Measurements from ENCODE around the gene SLC31A1. TPM values are rescaled to one million over a fixed set of nuclear protein-coding genes. Genes with fewer than 3 reads are reported as not detected.

Gene SLC31A1
- total RNA-seq, 1 donor from 2014 or later, result 26.0 TPM

GRCh38 chr9:113254991-113255390 lies 33.6 kb downstream of the SLC31A1 start:
- Histone ChIP-seq H3F3A (ENCODE audit: low read depth) (no peaks in the 10 kb centered on the region), H3K9ac (no peak overlapping the region), H3K4me2 (no peak overlapping the region), H3K36me3 (peaks cover 3% of the 10 kb centered on the region), H3K27ac (no peak overlapping the region), H3K4me3 (no peak overlapping the region), H3K9me3 (ENCODE audit: low read depth) (no peaks in the 10 kb centered on the region), H4K20me1 (ENCODE audit: low read depth) (no peaks in the 10 kb centered on the region), H3K4me1 (no peaks in the 10 kb centered on the region), H3K27me3 (no peaks in the 10 kb centered on the region), H2AFZ (replicated peaks) (no peak overlapping the region), H3K79me2 (ENCODE audit: low read depth) (no peaks in the 10 kb centered on the region)
- no peak for DNase-seq (ENCODE audit: low spot score)
- peaks cover 18% of the 10 kb centered on the region for H3K36me3 Mint-ChIP-seq
- no peaks in the 10 kb centered on the region for H3K4me1 Mint-ChIP-seq
- H3K9me3 Mint-ChIP-seq, result peaks cover 4% of the 10 kb centered on the region
- H3K27me3 Mint-ChIP-seq (ENCODE audit: insufficient read depth, low read depth), result no peaks in the 10 kb centered on the region
- H3K4me3 Mint-ChIP-seq, result no peak overlapping the region
- no peak overlapping the region for H3K27ac Mint-ChIP-seq
- no peak for TF ChIP-seq EZH2phosphoT487 (IDR thresholded peaks at IDR 0.05)
- no peak for TF ChIP-seq EZH2 (IDR thresholded peaks at IDR 0.05)
- no peak for TF ChIP-seq CTCF (IDR thresholded peaks at IDR 0.05)

GRCh38 chr9:113255438-113255837 lies 34.1 kb downstream of the SLC31A1 start:
- Mint-ChIP-seq H3K4me1 (no peaks in the 10 kb centered on the region), H3K36me3 (peaks cover 23% of the 10 kb centered on the region), H3K27me3 (ENCODE audit: insufficient read depth, low read depth) (no peaks in the 10 kb centered on the region), H3K9me3 (peaks cover 4% of the 10 kb centered on the region), H3K4me3 (no peak overlapping the region), H3K27ac (no peak overlapping the region)
- Histone ChIP-seq H3K4me2 (no peak overlapping the region), H3K4me1 (no peaks in the 10 kb centered on the region), H3K4me3 (no peak overlapping the region), H3K9me3 (ENCODE audit: low read depth) (no peaks in the 10 kb centered on the region), H3K36me3 (peaks cover 3% of the 10 kb centered on the region), H3F3A (ENCODE audit: low read depth) (no peaks in the 10 kb centered on the region), H3K9ac (no peak overlapping the region), H3K79me2 (ENCODE audit: low read depth) (no peaks in the 10 kb centered on the region), H3K27me3 (no peaks in the 10 kb centered on the region), H4K20me1 (ENCODE audit: low read depth) (no peaks in the 10 kb centered on the region), H2AFZ (replicated peaks) (no peak overlapping the region), H3K27ac (no peak overlapping the region)
- DNase-seq (ENCODE audit: low spot score), result no peak
- no peak for TF ChIP-seq CTCF (IDR thresholded peaks at IDR 0.05)

GRCh38 chr9:113257863-113258262 lies 36.5 kb downstream of the SLC31A1 start:
- H3K4me2 ChIP-seq, result no peak overlapping the region
- no peak overlapping the region for H3K27ac ChIP-seq
- Mint-ChIP-seq H3K9me3 (no peaks in the 10 kb centered on the region), H3K36me3 (peaks cover 27% of the 10 kb centered on the region), H3K27me3 (ENCODE audit: insufficient read depth, low read depth) (no peaks in the 10 kb centered on the region), H3K4me3 (no peak overlapping the region), H3K4me1 (no peaks in the 10 kb centered on the region), H3K27ac (no peak overlapping the region)
- no peaks in the 10 kb centered on the region for H3F3A ChIP-seq (ENCODE audit: low read depth)
- DNase-seq (ENCODE audit: low spot score), result no peak
- no peak overlapping the region for H2AFZ ChIP-seq (replicated peaks)
- H3K79me2 ChIP-seq (ENCODE audit: low read depth), result no peaks in the 10 kb centered on the region
- no peaks in the 10 kb centered on the region for H4K20me1 ChIP-seq (ENCODE audit: low read depth)
- no peaks in the 10 kb centered on the region for H3K9me3 ChIP-seq (ENCODE audit: low read depth)
- no peak overlapping the region for H3K9ac ChIP-seq
- no peaks in the 10 kb centered on the region for H3K27me3 ChIP-seq
- H3K36me3 ChIP-seq, result peaks cover 3% of the 10 kb centered on the region
- no peak overlapping the region for H3K4me3 ChIP-seq
- H3K4me1 ChIP-seq, result no peaks in the 10 kb centered on the region
- no peak for TF ChIP-seq CTCF (IDR thresholded peaks at IDR 0.05)
- TF ChIP-seq EZH2 (IDR thresholded peaks at IDR 0.05), result no peak
- no peak for TF ChIP-seq EZH2phosphoT487 (IDR thresholded peaks at IDR 0.05)

- no peak for DNase-seq (ENCODE audit: low spot score)
- H3K27ac ChIP-seq, result no peak overlapping the region
- no peak overlapping the region for H3K4me3 Mint-ChIP-seq
- no peak overlapping the region for H3K4me3 ChIP-seq
- no peak overlapping the region for H2AFZ ChIP-seq (replicated peaks)
- peaks cover 3% of the 10 kb centered on the region for H3K36me3 ChIP-seq
- no peak overlapping the region for H3K27ac Mint-ChIP-seq
- H3K36me3 Mint-ChIP-seq, result peaks cover 26% of the 10 kb centered on the region
- no peak overlapping the region for H3K9ac ChIP-seq
- H3F3A ChIP-seq (ENCODE audit: low read depth), result no peaks in the 10 kb centered on the region
- no peaks in the 10 kb centered on the region for H3K4me1 ChIP-seq
- no peaks in the 10 kb centered on the region for H3K4me1 Mint-ChIP-seq
- H3K79me2 ChIP-seq (ENCODE audit: low read depth), result no peaks in the 10 kb centered on the region
- no peak overlapping the region for H3K4me2 ChIP-seq
- no peaks in the 10 kb centered on the region for H3K27me3 ChIP-seq
- no peaks in the 10 kb centered on the region for H4K20me1 ChIP-seq (ENCODE audit: low read depth)
- no peaks in the 10 kb centered on the region for H3K27me3 Mint-ChIP-seq (ENCODE audit: insufficient read depth, low read depth)
- H3K9me3 Mint-ChIP-seq, result no peaks in the 10 kb centered on the region
- no peaks in the 10 kb centered on the region for H3K9me3 ChIP-seq (ENCODE audit: low read depth)
- TF ChIP-seq CTCF (IDR thresholded peaks at IDR 0.05), result no peak
- TF ChIP-seq EZH2 (IDR thresholded peaks at IDR 0.05), result no peak
- TF ChIP-seq EZH2phosphoT487 (IDR thresholded peaks at IDR 0.05), result no peak
Observed at GRCh38 chr9:113258282-113258681, 36.9 kb downstream of the SLC31A1 start.

Data from neural progenitor cell (in vitro differentiated cells).